SW480 (cell line): ENCODE results near the gene RALY.

Source experiments
- DNase-seq: peaks from one replicate; pipeline ENCODE4 v3.0.0-alpha.2; 2016; ENCODE audit warnings: low spot score

Gene RALY

GRCh38 chr20:33993576-33994221, at the start of gene RALY:
Gene RALY, plus strand, starts transcription at chr20:33993911. Its CDS starts 78,164 bp downstream, at chr20:34072075.
- no peak for DNase-seq

- DNase-seq: no peak
These were observed 48.8 kb upstream of the RALY start for GRCh38 chr20:33944914-33945313.

GRCh38 chr20:33945391-33946081, 48.2 kb upstream of the RALY start:
- DNase-seq: peak; percentile 51

- DNase-seq: peak; percentile 72
These were observed 45.9 kb upstream of the RALY start for GRCh38 chr20:33947709-33948295.

- no peak for DNase-seq
These were observed 45.2 kb upstream of the RALY start for GRCh38 chr20:33948480-33948879.

- DNase-seq: no peak
These were observed 42.5 kb upstream of the RALY start for GRCh38 chr20:33951171-33951570.

GRCh38 chr20:33954504-33954903, 39.2 kb upstream of the RALY start:
- DNase-seq: no peak

- DNase-seq: no peak
These were observed 30.0 kb upstream of the RALY start for GRCh38 chr20:33963751-33964150.

- DNase-seq: no peak
These were observed 29.3 kb upstream of the RALY start for GRCh38 chr20:33964441-33964840.

GRCh38 chr20:33967126-33967525, 26.6 kb upstream of the RALY start:
- no peak for DNase-seq

GRCh38 chr20:33969563-33969962, 24.1 kb upstream of the RALY start:
- DNase-seq: no peak

GRCh38 chr20:33970229-33970628, 23.5 kb upstream of the RALY start:
- no peak for DNase-seq

GRCh38 chr20:33971147-33971975, 22.4 kb upstream of the RALY start:
- DNase-seq: no peak

- DNase-seq: no peak
These were observed 16.8 kb upstream of the RALY start for GRCh38 chr20:33976959-33977358.

GRCh38 chr20:33977535-33977934, 16.2 kb upstream of the RALY start:
- DNase-seq: no peak

GRCh38 chr20:33979094-33979493, 14.6 kb upstream of the RALY start:
- no peak for DNase-seq

- no peak for DNase-seq
These were observed 12.4 kb upstream of the RALY start for GRCh38 chr20:33981347-33981746.

GRCh38 chr20:33981964-33982363, 11.7 kb upstream of the RALY start:
- DNase-seq: no peak

- no peak for DNase-seq
These were observed 10.3 kb upstream of the RALY start for GRCh38 chr20:33983371-33983770.

GRCh38 chr20:33984182-33984719, 9.5 kb upstream of the RALY start:
- DNase-seq: no peak

GRCh38 chr20:33985280-33985679, 8.4 kb upstream of the RALY start:
- no peak for DNase-seq

GRCh38 chr20:33985830-33986229, 7.9 kb upstream of the RALY start:
- no peak for DNase-seq
